ENCODE results near the gene PTPRA. TPM values are rescaled to one million over a fixed set of nuclear protein-coding genes. Genes with fewer than 3 reads are reported as not detected.

PTPRA gene
- total and polyA plus RNA-seq, 2 of the 4 experiments (the other 2 are of a cell fraction) = 35.0 to 50.0 TPM

GRCh38 chr20:3013771-3014170 lies 140.5 kb downstream of the PTPRA start:
- POLR2A ChIA-PET (ENCODE audit: unreplicated experiment) = no interaction called here
- ATAC-seq (ENCODE audit: low read depth) (no peak), DNase-seq (no peak)
- Histone ChIP-seq H2AFZ (replicated peaks; ENCODE audit: low read length, poor library complexity) (no peak overlapping the region), H3K36me3 (ENCODE audit: control insufficient read depth, insufficient read depth, low read length) (peaks cover 18% of the 10 kb centered on the region), H3K4me1 (ENCODE audit: control insufficient read depth, insufficient read depth, low read length) (peaks cover 8% of the 10 kb centered on the region), H3K23ac (ENCODE audit: low read depth, low read length) (no peak overlapping the region), H3K18ac (ENCODE audit: low read depth, low read length) (no peak overlapping the region), H3K27ac (ENCODE audit: insufficient read depth, low read length) (no peak overlapping the region), H3K4me3 (ENCODE audit: insufficient read depth, low read depth, low read length) (no peak overlapping the region), H2BK120ac (ENCODE audit: low read depth, low read length) (no peak overlapping the region), H2AK9ac (replicated peaks; ENCODE audit: low read depth, low read length, poor library complexity) (no peak overlapping the region), H4K91ac (ENCODE audit: insufficient read depth, low read depth, low read length) (no peak overlapping the region), H3K56ac (ENCODE audit: extremely low read depth, insufficient read depth, low read length) (no peak overlapping the region), H3K27me3 (ENCODE audit: control insufficient read depth, insufficient read depth, low read length) (no peaks in the 10 kb centered on the region), H3K14ac (replicated peaks; ENCODE audit: low read depth, low read length) (no peak overlapping the region), H3K9ac (ENCODE audit: low read depth, low read length) (no peak overlapping the region), H2BK15ac (ENCODE audit: low read depth, low read length) (no peak overlapping the region), H4K20me1 (ENCODE audit: insufficient read depth, low read length) (peaks cover 13% of the 10 kb centered on the region; the same call in 1 of the 2 replicates), H2AK5ac (ENCODE audit: low read depth, low read length) (no peak overlapping the region), H2BK20ac (ENCODE audit: low read depth, low read length) (no peak overlapping the region), H4K8ac (ENCODE audit: low read depth in 2 of 2, low read length in 2 of 2) (no peak overlapping the region), H3K4me2 (ENCODE audit: low read depth, low read length) (no peak overlapping the region), H3K9me1 (ENCODE audit: insufficient read depth, low read length) (peaks cover 13% of the 10 kb centered on the region), H4K5ac (ENCODE audit: low read depth, low read length) (no peak overlapping the region), H3K9me3 (ENCODE audit: control insufficient read depth, insufficient read depth, low read length) (no peaks in the 10 kb centered on the region), H2BK5ac (ENCODE audit: low read depth, low read length, poor library complexity, severe bottlenecking) (no peak overlapping the region), H3K4ac (ENCODE audit: low read depth, low read length) (no peak overlapping the region), H3K79me1 (ENCODE audit: low read depth in 1 of 2, low read length in 2 of 2) (0 out of 4 replicates have a peak, but pooled peaks cover 0 to 9% of the 10 kb centered on the region in 2 experiments)
- TF ChIP-seq MAFK (IDR thresholded peaks at IDR 0.05; ENCODE audit: low read depth, low read length) = no peak
- TF ChIP-seq RCOR1 (IDR thresholded peaks at IDR 0.05; ENCODE audit: insufficient replicate concordance, low read length) = no peak
- no peak for TF ChIP-seq POLR2A (IDR thresholded peaks at IDR 0.05; ENCODE audit: low read depth, low read length)
- no peak for TF ChIP-seq RAD21 (IDR thresholded peaks at IDR 0.05; ENCODE audit: low read length)
- TF ChIP-seq MAZ (IDR thresholded peaks at IDR 0.05; ENCODE audit: borderline replicate concordance, low read depth, low read length) = no peak
- no peak for TF ChIP-seq USF2 (IDR thresholded peaks at IDR 0.05; ENCODE audit: low read depth, low read length)
- TF ChIP-seq CEBPB (IDR thresholded peaks at IDR 0.05; ENCODE audit: low read depth, low read length) = no peak
- TF ChIP-seq RFX5 (IDR thresholded peaks at IDR 0.05; ENCODE audit: low read depth, low read length) = no peak
- TF ChIP-seq MXI1 (IDR thresholded peaks at IDR 0.05; ENCODE audit: borderline replicate concordance, low read depth, low read length) = no peak
- TF ChIP-seq CTCF (conservative IDR thresholded peaks at IDR 0.05; ENCODE audit: low read depth, low read length) = no peak
- TF ChIP-seq ELK1 (IDR thresholded peaks at IDR 0.05; ENCODE audit: borderline replicate concordance, low read depth, low read length) = no peak
- no peak for TF ChIP-seq FOS (IDR thresholded peaks at IDR 0.05; ENCODE audit: low read depth, low read length)
- TF ChIP-seq SMC3 (IDR thresholded peaks at IDR 0.05; ENCODE audit: low read depth, low read length) = no peak
- no peak for TF ChIP-seq NFE2L2 (IDR thresholded peaks at IDR 0.05; ENCODE audit: low read depth, low read length)
- CTCF ChIA-PET = no interaction called here
- BruUV-seq (replicated peaks) = no TSS peak
- dilution Hi-C loops (cut with HindIII; ENCODE audit: low sequenced_read_pairs, unreplicated experiment) (no loop called here), intact Hi-C loops (cut with micrococcal nuclease) (no loop called here), in situ Hi-C loops (cut with MboI; ENCODE audit: low sequenced_read_pairs) (no loop called here)
- no CpG with 5 or more reads among the region's 5 CpGs for WGBS, 2 experiments (ENCODE audit: extremely low coverage in 2 of 2, insufficient read length in 1 of 2)

Measured in IMR-90 (cell line).